ENCODE measurements around the gene IFNB1.

IFNB1 gene

DNA sequence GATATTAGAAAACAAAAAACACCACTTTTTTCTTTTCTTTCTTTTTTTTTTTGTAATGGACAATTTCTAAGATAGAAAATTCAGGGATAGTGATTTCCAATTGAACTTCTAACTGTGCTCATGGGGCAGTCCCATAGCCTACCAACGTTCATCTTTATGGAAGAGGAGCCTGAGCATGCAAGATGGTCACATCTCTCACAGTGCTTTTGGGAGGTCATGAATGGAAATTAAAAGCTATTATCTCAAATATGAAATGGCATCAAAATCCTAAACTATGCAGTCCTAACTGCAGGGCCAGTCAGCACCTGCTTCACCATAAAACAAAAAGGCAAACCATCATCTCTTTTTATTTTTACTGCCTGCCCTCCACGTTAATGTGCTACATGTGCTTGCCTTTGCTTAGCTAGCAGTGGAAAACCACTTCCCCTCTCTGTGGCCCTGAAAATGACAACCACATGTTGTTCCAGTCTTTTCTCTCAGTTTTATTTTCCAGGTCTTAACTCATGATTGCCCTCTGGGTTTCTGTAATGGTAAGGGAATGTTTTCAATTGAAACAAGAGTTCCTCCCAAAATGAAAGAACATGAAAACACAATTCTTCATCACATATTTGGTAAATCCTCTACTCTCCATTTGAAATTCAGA is 16.7 kb downstream of the IFNB1 start:
- DNase-seq = no peak

- no peak for DNase-seq
These were observed 20.8 kb downstream of the IFNB1 start for GRCh38 chr9:21056931-21057330.

- DNase-seq = no peak
These were observed 23.9 kb downstream of the IFNB1 start for GRCh38 chr9:21053851-21054250.

DNA sequence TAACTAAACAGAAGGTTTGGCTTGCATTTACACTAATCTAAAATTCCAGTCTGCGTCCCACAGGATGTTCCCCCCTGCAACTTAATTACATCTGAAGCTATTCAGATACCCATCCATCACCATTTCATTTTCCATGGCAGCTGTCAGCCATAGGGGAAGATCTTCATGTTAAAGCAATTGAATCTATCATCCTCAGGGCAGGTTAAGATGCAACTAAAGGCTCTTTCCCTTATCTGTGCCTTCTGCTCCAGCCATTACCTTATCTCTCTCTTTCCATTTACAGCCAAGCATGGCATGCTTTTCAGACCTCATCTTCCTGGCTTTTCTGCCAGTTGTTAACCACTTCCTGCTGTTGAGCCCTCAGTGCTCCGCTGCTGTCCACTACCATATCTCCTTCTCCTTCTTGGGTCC is 30.5 kb downstream of the IFNB1 start:
- no peak for DNase-seq

DNA sequence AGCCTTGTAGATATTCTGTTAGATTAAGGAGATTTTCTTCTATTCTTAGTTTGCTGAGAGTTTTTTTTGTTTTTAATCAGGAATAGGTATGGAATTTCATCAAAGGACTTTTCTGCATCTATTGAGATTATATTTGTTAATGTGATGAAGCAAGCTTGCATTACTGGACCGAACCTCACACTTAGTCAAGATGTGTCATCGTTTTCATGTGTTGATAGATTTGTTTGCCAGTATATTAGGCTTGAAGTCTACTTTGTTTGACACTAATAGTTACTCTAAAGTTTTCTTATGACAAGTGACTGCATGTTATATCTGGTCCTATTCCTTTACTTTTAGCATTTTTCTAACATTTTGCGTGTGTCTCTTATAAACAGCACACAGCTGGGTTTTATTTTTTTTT is 33.9 kb downstream of the IFNB1 start:
- DNase-seq = no peak

DNA sequence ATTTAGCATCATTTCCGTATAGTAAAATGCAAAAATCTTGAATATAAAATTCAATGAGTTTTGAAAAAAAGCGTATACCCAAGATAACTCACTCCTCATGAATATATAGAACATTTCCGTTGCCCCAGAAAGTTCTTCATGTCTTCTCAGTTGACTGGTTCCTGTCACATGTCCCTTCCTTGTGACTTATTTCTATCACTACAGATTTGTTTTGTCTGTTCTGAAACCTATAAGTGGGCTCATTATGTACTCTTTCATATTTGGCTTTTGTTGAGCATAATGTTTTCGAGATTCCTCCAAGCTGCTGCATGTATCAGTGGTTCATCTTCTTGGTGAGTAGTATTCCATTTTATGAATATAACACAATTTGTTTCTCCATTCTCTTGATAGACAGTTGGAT is 35.3 kb downstream of the IFNB1 start:
- DNase-seq = no peak

- no peak for DNase-seq
These were observed 38.4 kb downstream of the IFNB1 start for GRCh38 chr9:21039302-21039701.

DNA sequence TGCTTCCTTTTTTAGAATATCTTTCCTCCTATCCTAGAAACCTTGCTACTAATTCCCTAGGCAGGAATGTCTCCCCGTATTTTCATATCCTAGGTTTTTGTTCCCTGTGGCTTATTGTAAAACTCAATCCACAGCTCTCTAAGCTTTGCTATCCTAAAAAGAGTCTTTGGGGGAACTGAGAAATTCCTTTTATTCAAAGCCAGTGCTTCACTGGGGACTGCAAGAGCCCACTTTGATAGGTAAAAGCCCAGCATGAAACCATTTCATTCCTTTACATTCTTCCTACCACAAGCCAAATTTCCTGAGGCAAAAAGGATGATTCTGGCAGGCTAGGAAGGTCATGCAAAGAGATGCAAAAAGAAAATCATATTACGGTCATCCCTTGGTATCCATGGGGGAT is 40.5 kb downstream of the IFNB1 start:
- DNase-seq = no peak

DNA sequence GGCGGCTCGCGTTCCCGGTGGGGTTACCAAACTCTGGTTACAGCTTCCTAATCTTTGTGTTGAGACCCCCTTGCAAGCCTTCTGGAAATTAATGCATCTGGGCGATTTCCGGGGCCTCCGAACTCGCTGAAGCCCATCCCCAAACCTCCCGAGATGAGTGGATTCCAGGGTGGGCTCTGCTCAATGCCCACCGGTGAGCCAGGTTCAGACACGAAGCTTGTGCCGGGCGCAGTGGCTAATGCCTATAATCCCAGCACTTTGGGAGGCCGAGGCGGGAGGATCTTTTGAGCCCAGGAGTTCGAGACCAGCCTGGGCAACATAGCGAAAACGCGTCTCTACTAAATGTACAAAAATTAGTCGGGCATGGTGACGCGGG is 45.9 kb downstream of the IFNB1 start:
- DNase-seq = no peak

DNA sequence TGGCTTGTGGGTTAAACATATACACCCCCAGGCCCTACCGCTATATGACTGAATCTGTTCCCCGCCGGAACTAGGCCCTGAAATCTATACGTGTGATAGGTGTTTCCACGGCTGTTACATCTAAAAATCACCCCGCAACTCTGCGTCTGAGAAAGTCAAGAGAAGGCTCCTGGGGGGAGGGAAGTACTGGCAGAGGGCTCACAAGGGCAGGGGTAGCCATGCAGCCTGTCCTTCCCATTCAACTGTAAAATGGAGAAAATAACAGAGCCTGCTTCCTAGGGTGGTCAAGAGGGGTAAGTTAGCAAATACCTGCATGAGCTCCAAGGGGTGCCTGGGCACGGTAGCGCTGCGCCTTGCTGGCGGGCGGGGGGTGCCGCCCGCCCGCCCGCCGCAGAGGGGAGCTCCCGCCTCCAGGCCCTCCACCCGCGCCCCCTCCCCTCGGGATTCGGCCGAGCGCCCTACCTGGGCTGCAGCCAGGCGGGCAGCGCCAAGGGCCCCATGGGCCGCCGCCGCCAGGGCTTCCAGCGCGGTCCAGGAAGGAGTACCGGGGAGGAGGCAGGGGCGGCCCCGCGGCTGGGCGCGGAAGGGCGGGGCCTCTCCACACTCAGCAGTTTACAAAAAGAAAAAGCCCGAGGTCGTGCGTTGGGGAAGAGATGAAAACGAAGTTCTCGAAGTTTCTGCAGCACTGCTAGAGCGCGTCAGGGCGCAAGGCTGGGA is 46.5 kb downstream of the IFNB1 start, which contains the start of gene HACD4:
Gene HACD4, minus strand, starts transcription at position 550 of the 717 bp plus-strand sequence. Its CDS starts 50 bp downstream, at position 500.
- no peak for DNase-seq

DNA sequence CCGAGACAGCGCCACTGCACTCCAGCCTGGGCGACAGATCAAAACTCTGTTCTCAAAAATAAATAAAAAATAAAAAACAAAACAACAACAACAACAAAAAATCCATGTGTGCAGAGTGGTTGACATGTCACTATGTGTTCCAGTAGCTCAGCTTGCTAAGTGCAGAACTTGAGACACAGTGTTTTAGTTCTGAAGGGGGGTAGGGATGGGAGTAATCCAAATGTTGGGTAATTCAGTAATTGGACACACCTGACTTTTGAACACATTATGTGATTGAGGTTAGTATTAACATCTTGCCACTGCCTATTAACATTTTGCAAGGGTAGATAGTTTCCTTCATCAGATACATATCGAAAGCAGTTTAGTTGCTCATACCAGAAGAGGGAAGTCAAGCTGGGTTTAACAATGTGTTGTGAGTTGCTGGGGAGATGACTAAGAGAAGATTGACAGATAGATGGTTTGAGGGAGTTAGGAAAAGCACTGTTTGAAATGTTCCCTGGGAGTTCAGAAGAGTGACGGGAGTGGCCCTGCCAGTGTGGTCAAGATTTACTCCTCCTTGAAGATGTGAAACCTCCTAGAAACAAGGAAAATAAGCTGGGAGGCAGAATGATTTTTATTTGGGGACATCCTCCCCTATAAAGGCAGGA is 47.2 kb downstream of the IFNB1 start:
- no peak for DNase-seq

DNA sequence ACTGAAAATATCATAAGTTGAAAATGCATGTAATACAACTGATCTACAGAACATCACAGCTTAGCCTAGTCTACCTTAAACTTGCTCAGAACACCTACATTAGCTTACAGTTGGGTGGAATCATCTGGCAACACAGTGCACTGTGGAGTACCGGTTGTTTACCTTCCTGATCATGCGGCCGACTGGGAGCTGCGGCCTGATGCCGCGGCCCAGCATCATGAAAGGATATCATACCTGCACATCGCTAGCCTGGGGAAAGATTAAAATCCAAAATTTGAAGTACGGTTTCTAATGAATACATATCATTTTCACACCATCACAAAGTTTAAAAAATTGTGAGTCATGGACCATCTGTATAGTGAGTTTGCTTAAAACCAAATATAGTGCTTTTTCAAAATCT is 48.1 kb downstream of the IFNB1 start:
- DNase-seq = no peak

- no peak for DNase-seq
These were observed 49.3 kb downstream of the IFNB1 start for GRCh38 chr9:21028466-21028865.

GRCh38 chr9:21027295-21027694 is 50.4 kb downstream of the IFNB1 start:
- DNase-seq = no peak
